Smooth muscle cell (in vitro differentiated cells): Measurements from ENCODE around the gene SMG7. TPM values are rescaled to one million over a fixed set of nuclear protein-coding genes. Genes with fewer than 3 reads are reported as not detected.

Experiments used
- DNase-seq: peaks from one replicate; lab custom pipeline; 2025; ENCODE audit not compliant: unreplicated experiment; lab: John Stamatoyannopoulos, UW
- H2AFZ ChIP-seq: fragments of 200-600 bp; sonication (generic); 2 replicates; pipeline ENCODE4 v1.6.0; 2016; ENCODE audit warnings: antibody characterized with exemption, low read depth, mild to moderate bottlenecking
- H3F3A ChIP-seq: fragments of 200-600 bp; sonication (generic); 2 replicates; pipeline ENCODE4 v1.6.0; 2017; ENCODE audit warnings: antibody characterized with exemption, low read depth
- H3K27ac ChIP-seq: fragments of 200-600 bp; sonication (generic); 2 replicates; pipeline ENCODE4 v1.5.1; 2016; ENCODE audit warnings: low read depth, mild to moderate bottlenecking
- H3K27me3 ChIP-seq: fragments of 200-600 bp; sonication (generic); 2 replicates; pipeline ENCODE4 v1.6.1; 2016; ENCODE audit warnings: low read depth, mild to moderate bottlenecking
- H3K36me3 ChIP-seq: fragments of 200-600 bp; sonication (generic); 2 replicates; pipeline ENCODE4 v1.5.1; 2016; ENCODE audit warnings: low read depth
- H3K4me1 ChIP-seq: fragments of 200-600 bp; sonication (generic); 2 replicates; pipeline ENCODE4 v1.5.1; 2016; ENCODE audit warnings: low read depth
- H3K4me2 ChIP-seq: fragments of 200-600 bp; sonication (generic); 2 replicates; pipeline ENCODE4 v1.6.0; 2016; ENCODE audit warnings: mild to moderate bottlenecking
- H3K4me3 ChIP-seq: fragments of 200-600 bp; sonication (generic); 2 replicates; pipeline ENCODE4 v1.5.1; 2016; ENCODE audit warnings: mild to moderate bottlenecking
- H3K79me2 ChIP-seq: fragments of 200-600 bp; sonication (generic); 2 replicates; pipeline ENCODE4 v1.6.0; 2016; ENCODE audit warnings: low read depth, mild to moderate bottlenecking
- H3K9ac ChIP-seq: fragments of 200-600 bp; sonication (generic); 2 replicates; pipeline ENCODE4 v1.6.0; 2016; ENCODE audit warnings: low read depth
- H3K9me3 ChIP-seq: fragments of 200-600 bp; sonication (generic); replicated peaks from 2 replicates; pipeline ENCODE4 v1.5.1; 2016; ENCODE audit warnings: low read depth
- H4K20me1 ChIP-seq: fragments of 200-600 bp; sonication (generic); 2 replicates; pipeline ENCODE4 v1.6.0; 2016; ENCODE audit warnings: low read depth
- CTCF ChIP-seq: fragments of 200-600 bp; sonication (generic); IDR thresholded peaks from 2 replicates; pipeline ENCODE4 v1.5.1; 2017; ENCODE audit warnings: borderline replicate concordance, mild to moderate bottlenecking, antibody characterized with exemption; ENCODE audit not compliant: insufficient read depth, poor library complexity, severe bottlenecking
- WGBS: methylation state at CpG from one replicate; pipeline ENCODE4 v1.1.7; 2016; ENCODE audit warnings: low lambda C conversion rate; 5-methylcytosine and 5-hydroxymethylcytosine counted together
- polyA plus RNA-seq: library from polyadenylated mRNA; unstranded; fragments of >200 nt; fragmentation: Nextera tagmentation; extraction: Ambion mirVana; gene quantifications from 2 replicates; pipeline ENCODE4 v1.2.1, GENCODE V29; 2016
- total RNA-seq: library from RNA; depleted of rRNA; stranded (reverse); fragments of >200 nt; gene quantifications from 2 replicates; pipeline ENCODE4 v1.2.3, GENCODE V29; 2014

Gene SMG7
- total and polyA plus RNA-seq, 2 experiments from 2014 or later, result 18.3 to 40.4 TPM

GRCh38 chr1:183593356-183593755 lies 121.1 kb downstream of the SMG7 start:
- WGBS, result 94% methylated on average over 3 of the region's 3 CpGs
- no peaks in the 10 kb centered on the region for H3K36me3 ChIP-seq
- H2AFZ ChIP-seq, result no peak overlapping the region
- no peaks in the 10 kb centered on the region for H3K9me3 ChIP-seq
- H3K27me3 ChIP-seq, result no peaks in the 10 kb centered on the region
- no peak overlapping the region for H3K27ac ChIP-seq
- H3K79me2 ChIP-seq, result no peaks in the 10 kb centered on the region
- no peak for TF ChIP-seq CTCF
- no peak overlapping the region for H3K4me3 ChIP-seq
- no peaks in the 10 kb centered on the region for H4K20me1 ChIP-seq
- no peak overlapping the region for H3K4me2 ChIP-seq
- no peak for DNase-seq
- no peaks in the 10 kb centered on the region for H3F3A ChIP-seq
- no peaks in the 10 kb centered on the region for H3K4me1 ChIP-seq
- H3K9ac ChIP-seq, result no peak overlapping the region

- no peak overlapping the region for H3K4me2 ChIP-seq
- no peak overlapping the region for H3K9ac ChIP-seq
- no peaks in the 10 kb centered on the region for H3K4me1 ChIP-seq
- DNase-seq, result no peak
- TF ChIP-seq CTCF, result no peak
- H3K4me3 ChIP-seq, result no peak overlapping the region
- no peaks in the 10 kb centered on the region for H3K79me2 ChIP-seq
- no peak overlapping the region for H3K27ac ChIP-seq
- no peaks in the 10 kb centered on the region for H3F3A ChIP-seq
- no peaks in the 10 kb centered on the region for H4K20me1 ChIP-seq
- WGBS, result 95% methylated on average over 2 of the region's 2 CpGs
- H3K9me3 ChIP-seq, result no peaks in the 10 kb centered on the region
- H3K27me3 ChIP-seq, result no peaks in the 10 kb centered on the region
- no peak overlapping the region for H2AFZ ChIP-seq
- H3K36me3 ChIP-seq, result no peaks in the 10 kb centered on the region
Measured at GRCh38 chr1:183595537-183595936, 123.2 kb downstream of the SMG7 start.

- WGBS, result 95% methylated on average over 5 of the region's 5 CpGs
- H3K9ac ChIP-seq, result no peak overlapping the region
- H3K79me2 ChIP-seq, result no peaks in the 10 kb centered on the region
- no peaks in the 10 kb centered on the region for H3K4me1 ChIP-seq
- no peaks in the 10 kb centered on the region for H3K36me3 ChIP-seq
- H2AFZ ChIP-seq, result no peak overlapping the region
- no peaks in the 10 kb centered on the region for H3K9me3 ChIP-seq
- H3K27ac ChIP-seq, result no peak overlapping the region
- DNase-seq, result no peak
- H3F3A ChIP-seq, result no peaks in the 10 kb centered on the region
- H3K27me3 ChIP-seq, result no peaks in the 10 kb centered on the region
- H4K20me1 ChIP-seq, result no peaks in the 10 kb centered on the region
- H3K4me2 ChIP-seq, result no peak overlapping the region
- H3K4me3 ChIP-seq, result no peak overlapping the region
- TF ChIP-seq CTCF, result no peak
Measured at GRCh38 chr1:183596500-183596899, 124.2 kb downstream of the SMG7 start.

GRCh38 chr1:183597656-183598347 lies 125.5 kb downstream of the SMG7 start:
- TF ChIP-seq CTCF, result no peak
- no peaks in the 10 kb centered on the region for H3K9me3 ChIP-seq
- H3K4me2 ChIP-seq, result no peak overlapping the region
- no peaks in the 10 kb centered on the region for H3K79me2 ChIP-seq
- no peak overlapping the region for H3K27ac ChIP-seq
- H2AFZ ChIP-seq, result no peak overlapping the region
- no peak for DNase-seq
- no peaks in the 10 kb centered on the region for H3K27me3 ChIP-seq
- H3K4me3 ChIP-seq, result no peak overlapping the region
- WGBS, result 77% methylated on average over 5 of the region's 5 CpGs
- no peak overlapping the region for H3K9ac ChIP-seq
- no peaks in the 10 kb centered on the region for H3K4me1 ChIP-seq
- no peaks in the 10 kb centered on the region for H3F3A ChIP-seq
- no peaks in the 10 kb centered on the region for H4K20me1 ChIP-seq
- H3K36me3 ChIP-seq, result no peaks in the 10 kb centered on the region
